CD4-positive, alpha-beta T cell treated with Interleukin-15 for 4 hours (primary cell): ENCODE results near the gene URB1.
"Not testable (repeated sequence)": the region's sequence is repeated elsewhere in the genome, so short reads cannot be mapped to it uniquely, and the experiment has no call there.

Source experiments
- DNase-seq: peaks from one replicate; pipeline ENCODE4 v3.0.0-alpha.2; 2020; ENCODE audit warnings: low spot score

The URB1 gene

DNA sequence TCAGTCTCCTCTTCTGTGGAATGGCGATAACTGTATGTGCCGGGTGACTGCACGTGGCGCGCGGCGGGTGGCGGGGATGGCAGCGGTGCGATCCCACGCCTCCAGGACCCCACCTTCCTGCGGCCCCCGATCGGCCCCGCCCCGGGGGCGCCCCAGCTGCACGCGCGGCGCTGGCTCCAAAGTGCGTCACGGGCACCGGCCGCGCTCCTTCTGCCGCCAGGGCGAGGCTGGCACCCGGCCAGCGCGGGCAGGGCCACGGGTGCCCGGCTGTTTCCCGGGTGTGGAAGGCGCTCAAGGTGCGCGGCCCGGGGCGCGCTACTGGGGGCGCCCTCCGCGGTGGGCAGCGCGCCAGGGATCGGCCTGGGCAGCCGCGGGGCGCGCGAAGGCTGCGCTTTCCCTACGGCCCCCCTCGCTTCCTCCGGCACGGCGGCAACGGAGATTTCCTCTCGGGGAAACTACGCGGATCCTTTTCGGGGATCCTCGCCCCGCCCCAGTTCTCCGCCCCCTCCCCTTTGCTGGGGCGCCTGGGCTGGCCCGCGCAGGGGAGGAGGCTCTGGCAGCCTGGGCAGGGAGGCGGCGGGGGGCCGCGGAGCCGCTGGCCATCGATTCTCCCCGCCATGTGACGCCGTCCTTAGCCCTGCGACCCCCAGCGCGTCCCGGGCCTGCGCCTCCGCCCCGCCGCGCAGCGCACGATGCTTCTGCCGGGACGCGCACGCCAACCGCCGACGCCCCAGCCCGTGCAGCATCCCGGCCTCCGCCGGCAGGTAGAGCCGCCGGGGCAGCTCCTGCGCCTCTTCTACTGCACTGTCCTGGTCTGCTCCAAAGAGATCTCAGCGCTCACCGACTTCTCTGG lies 19.6 kb upstream of the URB1 start, which contains the start of gene EVA1C:
Gene EVA1C, plus strand, starts transcription at position 545 of the 853 bp plus-strand sequence. Its CDS starts 148 bp downstream, at position 693.
- peak; percentile 74 for DNase-seq

GRCh38 chr21:32411350-32412161 lies 18.7 kb upstream of the URB1 start:
- peak; percentile 68 for DNase-seq

DNA sequence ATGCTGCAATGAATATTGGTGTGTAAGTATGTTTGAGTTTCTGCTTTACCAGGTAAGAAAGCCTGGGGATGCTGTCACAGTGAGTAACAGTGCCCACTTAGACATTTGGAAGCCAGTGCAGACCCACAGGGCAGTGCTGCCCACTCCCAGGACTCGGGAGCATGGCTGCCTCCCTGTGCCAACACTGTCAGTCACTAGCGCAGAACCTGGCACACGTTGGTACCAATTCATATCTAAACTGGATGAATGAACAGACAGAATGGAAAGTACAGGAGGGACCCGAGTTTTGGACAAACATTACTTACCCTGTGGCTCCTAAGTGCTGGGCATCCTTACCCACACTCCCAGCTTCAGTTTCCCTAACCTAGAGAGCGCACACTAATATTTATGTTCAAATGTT lies 18.1 kb upstream of the URB1 start:
- no peak for DNase-seq

DNA sequence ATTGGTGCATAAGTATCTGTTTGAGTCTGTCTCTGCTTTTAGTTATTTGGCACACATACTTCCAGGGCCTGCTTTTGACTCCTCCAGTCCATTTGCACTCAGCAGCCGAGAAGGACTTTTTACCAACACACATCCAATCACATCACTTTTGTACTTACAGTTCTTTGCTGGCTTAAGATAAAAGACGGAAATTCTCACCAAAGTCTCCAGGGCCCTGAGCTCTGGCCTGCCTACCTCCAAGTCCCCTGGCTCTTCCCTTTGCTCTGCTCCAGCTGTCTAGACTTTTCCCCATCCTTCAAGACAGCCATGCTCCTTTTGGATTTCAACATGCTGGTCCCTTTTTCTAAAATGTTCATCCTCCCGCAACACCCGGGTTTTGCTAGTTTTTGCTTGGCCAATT lies 17.5 kb upstream of the URB1 start:
- DNase-seq, result no peak

DNA sequence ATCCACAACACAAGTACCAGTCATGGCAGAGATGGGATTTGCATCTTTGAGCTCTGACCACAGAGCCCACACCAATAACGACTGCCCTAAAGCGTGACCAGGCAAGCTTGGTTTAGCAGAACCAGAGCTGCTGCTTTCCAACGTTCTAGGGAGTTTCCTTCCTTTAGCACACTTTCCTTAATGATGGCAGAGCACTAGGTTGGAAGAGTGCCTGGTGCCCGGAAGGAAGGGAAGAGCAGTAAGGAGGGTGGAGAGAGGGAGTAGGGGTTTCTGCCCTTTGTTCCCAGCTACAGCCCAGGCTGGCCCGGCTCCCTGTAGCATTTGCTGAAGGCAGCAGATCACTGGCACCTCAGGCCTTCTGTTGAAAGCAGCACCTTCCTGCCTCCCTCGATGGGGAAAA lies 13.6 kb upstream of the URB1 start:
- DNase-seq, result no peak

- peak; percentile 76 for DNase-seq
Observed at GRCh38 chr21:32403201-32403777, 10.5 kb upstream of the URB1 start.

- no peak for DNase-seq
Observed at GRCh38 chr21:32393677-32394001, 827 bp upstream of the URB1 start.

GRCh38 chr21:32392299-32392879 lies 423 bp downstream of the URB1 start:
- DNase-seq, result no peak

- DNase-seq, result no peak
Observed at GRCh38 chr21:32391755-32392154, 1.1 kb downstream of the URB1 start.

DNA sequence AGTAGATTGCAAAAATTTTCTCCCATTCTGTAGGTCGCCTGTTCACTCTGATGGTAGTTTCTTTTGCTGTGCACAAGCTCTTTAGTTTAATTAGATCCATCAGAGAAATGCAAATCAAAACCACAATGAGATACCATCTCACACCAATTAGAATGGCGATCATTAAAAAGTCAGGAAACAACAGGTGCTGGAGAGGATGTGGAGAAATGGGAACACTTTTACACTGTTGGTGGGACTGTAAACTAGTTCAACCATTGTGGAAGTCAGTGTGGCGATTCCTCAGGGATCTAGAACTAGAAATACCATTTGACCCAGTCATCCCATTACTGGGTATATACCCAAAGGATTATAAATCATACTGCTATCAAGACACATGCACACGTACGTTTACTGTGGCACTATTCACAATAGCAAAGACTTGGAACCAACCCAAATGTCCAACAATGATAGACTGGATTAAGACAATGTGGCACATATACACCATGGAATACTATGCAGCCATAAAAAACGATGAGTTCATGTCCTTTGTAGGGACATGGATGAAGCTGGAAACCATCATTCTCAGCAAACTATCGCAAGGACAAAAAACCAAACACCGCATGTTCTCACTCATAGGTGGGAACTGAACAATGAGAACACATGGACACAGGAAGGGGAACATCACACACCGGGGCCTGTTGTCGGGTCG lies 2.1 kb downstream of the URB1 start:
- DNase-seq, result not testable (repeated sequence)

GRCh38 chr21:32389337-32390015 lies 3.3 kb downstream of the URB1 start:
- DNase-seq, result no peak

DNA sequence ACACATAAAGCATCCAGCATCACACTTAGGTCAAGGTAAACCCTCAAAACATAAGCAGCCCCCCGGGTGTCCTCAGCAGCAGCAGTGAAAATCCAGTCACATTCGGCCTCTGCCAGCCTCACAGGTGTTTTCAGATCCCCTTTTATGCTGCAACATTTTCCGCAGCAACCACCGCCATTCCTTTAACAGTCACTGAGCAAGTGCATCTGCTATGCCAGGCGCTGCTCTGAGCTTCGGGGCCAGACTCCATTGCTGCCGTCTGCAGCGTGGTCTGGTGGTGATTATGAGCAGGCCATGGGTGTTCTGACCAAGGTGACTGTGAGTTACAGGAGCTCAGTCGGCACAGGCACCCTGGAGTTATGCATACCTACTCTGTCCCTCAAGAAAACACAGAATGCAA lies 4.5 kb downstream of the URB1 start:
- DNase-seq, result no peak

DNA sequence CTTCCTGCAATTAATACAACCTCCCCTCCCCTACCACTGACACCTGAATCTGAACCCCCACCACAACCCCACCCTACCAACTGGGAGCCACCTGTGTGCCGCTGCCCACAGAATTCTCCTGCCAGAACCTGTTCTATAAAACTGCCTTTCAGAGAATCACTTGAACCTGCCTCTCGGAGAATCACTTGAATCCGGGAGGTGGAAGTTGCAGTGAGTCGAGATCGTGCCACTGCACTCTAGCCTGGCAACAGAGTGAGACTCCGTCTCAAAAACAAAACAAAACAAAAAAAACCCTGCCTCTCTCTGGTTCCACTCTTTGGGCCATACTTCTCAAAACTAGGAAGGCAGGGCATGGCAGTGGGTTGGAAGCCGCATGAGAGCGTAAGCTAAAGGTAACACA lies 5.7 kb downstream of the URB1 start:
- DNase-seq, result no peak

DNA sequence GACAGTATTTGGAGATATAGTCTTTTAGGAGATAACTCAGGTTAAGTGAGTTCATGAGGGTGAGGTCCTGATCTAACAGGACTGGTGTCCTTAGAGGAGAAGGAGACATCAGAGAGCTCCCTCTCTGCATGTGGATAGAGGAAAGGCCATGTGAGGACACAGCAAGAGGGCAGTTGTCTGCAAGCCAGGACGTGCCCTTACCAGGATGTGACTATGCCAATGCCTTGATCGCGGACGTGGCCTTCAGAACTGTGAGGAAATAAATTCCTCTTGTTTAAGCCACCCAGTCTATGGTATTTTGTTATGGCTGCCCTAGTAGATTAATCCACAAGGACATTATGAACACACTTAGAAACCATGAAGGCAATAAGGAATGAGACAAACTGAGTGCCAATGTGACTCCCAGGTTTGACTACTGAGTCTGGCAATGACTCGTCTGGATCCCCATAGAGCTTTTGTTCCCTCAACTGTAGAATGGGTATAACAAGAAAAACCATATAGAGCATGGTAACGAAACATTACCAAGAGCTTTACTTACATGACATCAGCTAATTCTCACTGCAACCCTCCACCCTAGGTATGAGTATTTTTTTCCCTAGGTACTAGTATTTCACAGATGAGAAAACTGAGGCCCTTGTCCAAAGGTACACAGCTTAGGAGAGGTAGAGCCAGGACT lies 6.5 kb downstream of the URB1 start:
- no peak for DNase-seq

- no peak for DNase-seq
Observed at GRCh38 chr21:32383812-32384211, 9.0 kb downstream of the URB1 start.

DNA sequence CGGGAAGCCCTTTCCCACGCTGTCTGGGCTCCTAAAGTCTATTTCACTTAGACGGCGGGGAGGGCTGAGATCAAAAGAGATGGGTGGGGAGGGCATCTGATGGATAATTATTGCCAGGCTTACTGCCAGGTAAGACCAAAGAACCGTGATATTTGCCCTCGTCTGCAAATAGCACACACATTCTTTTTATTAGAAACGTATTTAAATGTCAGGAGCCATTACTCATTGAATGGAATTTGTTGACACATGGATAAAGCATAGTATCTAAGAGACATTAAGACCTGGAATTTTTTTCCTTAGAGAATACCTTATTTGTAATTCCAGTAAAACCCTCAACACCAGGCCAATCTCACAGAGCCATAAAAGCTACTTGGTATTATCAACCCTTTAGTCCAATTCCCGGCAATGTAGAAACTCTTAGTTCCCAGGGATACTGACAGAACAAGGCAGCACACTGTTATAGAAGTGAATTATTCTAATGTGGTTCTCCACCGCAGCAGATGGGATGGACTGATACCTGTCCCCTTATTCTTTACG lies 10.6 kb downstream of the URB1 start:
- DNase-seq, result no peak

DNA sequence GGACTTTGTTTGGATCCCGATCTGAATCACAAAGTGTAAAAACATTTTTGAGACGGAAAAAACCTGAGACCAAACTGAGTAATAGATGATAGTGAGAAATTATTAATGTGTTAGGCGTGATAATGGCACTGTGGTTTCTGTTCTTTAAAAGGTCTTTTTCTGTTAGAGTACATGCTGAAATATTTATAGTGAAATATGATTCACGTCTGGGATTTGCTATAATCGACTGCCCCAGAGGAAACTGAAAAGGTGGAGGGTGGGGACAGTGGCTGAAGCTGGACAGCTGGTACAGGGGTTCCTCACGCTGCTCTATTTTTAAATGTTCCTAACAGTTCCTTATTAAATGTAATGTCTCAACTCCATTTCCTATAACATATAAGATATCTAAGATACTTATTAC lies 11.2 kb downstream of the URB1 start:
- no peak for DNase-seq

DNA sequence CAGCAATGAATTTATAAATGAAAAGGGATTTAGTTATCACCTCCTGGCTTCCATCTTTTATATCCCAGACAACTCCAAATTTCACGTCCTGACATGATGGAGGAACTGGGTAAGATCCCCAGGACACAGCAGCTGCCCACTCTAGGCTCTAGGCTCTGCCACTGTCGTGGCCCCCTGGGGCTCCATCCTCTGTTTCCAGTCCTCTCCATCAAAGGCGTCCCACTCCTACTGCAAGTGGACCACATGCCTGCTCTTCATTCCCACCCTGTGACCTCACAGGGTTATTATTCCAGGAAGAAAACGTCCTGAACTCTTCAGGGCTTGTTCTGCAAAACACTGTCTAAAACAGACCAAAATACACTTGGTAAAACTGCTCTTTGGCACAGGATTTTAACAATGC lies 11.9 kb downstream of the URB1 start:
- DNase-seq, result no peak

DNA sequence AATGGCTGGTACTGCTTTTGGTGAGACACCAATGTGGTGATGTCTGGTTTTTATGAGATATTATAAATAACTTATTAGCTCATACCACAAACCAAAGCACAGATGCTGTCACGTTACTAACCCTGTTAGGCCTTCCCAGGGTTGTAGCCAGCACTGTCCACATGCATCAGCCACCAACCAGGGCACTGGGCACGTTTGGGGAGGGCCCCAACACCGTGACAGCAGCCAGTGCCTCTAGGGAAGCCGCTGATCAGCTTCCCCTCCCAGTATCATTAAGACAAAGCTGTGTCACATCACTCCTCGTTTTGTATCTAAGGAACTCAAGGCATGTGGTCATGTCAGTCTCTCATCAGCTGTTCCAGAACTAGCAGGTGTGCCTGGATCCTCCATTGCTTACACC lies 13.9 kb downstream of the URB1 start:
- DNase-seq, result no peak

- DNase-seq, result no peak
Observed at GRCh38 chr21:32377991-32378390, 14.8 kb downstream of the URB1 start.

DNA sequence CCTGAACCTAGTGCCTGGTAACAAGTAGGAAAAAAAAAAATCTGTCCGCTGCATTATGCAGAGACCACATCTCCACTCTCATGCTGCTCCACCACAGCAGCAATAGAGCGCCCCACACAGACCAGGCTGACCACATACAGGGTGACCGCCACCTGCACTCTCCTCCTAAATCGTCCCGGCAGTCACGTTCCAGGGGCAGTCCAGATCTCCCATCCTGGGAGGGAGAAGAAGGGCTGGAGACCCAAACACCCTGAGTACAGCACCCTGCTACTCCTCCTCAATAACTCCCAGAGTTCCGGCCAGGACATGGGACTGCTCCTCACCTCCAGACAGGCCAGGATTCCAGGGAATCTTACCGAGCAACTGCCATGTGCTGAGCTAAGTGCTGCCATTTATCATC lies 15.3 kb downstream of the URB1 start:
- DNase-seq, result no peak
